ENCODE data around the gene ROBO2.

The ROBO2 gene

GRCh38 chr3:77059354-77059753, 19.5 kb downstream of the ROBO2 start:
- DNase-seq (ENCODE audit: low spot score) = no peak
- ChIA-PET POLR2A (ENCODE audit: low non-redundant PET) (no interaction called here), CTCF (no interaction called here)
- TF ChIP-seq CTCF (conservative IDR thresholded peaks at IDR 0.05; ENCODE audit: low read depth) = no peak
- no peak overlapping the region for H3K27ac ChIP-seq

GRCh38 chr3:77063423-77063822, 23.5 kb downstream of the ROBO2 start:
- TF ChIP-seq CTCF (conservative IDR thresholded peaks at IDR 0.05; ENCODE audit: low read depth) = no peak
- ChIA-PET CTCF (no interaction called here), POLR2A (ENCODE audit: low non-redundant PET) (no interaction called here)
- no peak for DNase-seq (ENCODE audit: low spot score)
- no peak overlapping the region for H3K27ac ChIP-seq

GRCh38 chr3:77065750-77066149, 25.9 kb downstream of the ROBO2 start:
- no peak for TF ChIP-seq CTCF (conservative IDR thresholded peaks at IDR 0.05; ENCODE audit: low read depth)
- CTCF ChIA-PET = no interaction called here
- no peak overlapping the region for H3K27ac ChIP-seq
- POLR2A ChIA-PET (ENCODE audit: low non-redundant PET) = no interaction called here
- DNase-seq (ENCODE audit: low spot score) = no peak

GRCh38 chr3:77066829-77067228, 26.9 kb downstream of the ROBO2 start:
- H3K27ac ChIP-seq = no peak overlapping the region
- DNase-seq (ENCODE audit: low spot score) = no peak
- ChIA-PET CTCF (no interaction called here), POLR2A (ENCODE audit: low non-redundant PET) (no interaction called here)
- TF ChIP-seq CTCF (conservative IDR thresholded peaks at IDR 0.05; ENCODE audit: low read depth) = no peak

- DNase-seq (ENCODE audit: low spot score) = no peak
- CTCF ChIA-PET = no interaction called here
- no peak for TF ChIP-seq CTCF (conservative IDR thresholded peaks at IDR 0.05; ENCODE audit: low read depth)
- no peak overlapping the region for H3K27ac ChIP-seq
- POLR2A ChIA-PET (ENCODE audit: low non-redundant PET) = no interaction called here
These were observed 28.9 kb downstream of the ROBO2 start for GRCh38 chr3:77068808-77069207.

- no peak for DNase-seq (ENCODE audit: low spot score)
- ChIA-PET POLR2A (ENCODE audit: low non-redundant PET) (no interaction called here), CTCF (interaction anchor here (0.6 to 0.7 kb wide), 2 partner anchors 119 to 205 kb away, joined by 4 read pairs; no protein-coding TSS in a partner anchor)
- H3K27ac ChIP-seq = no peak overlapping the region
- TF ChIP-seq CTCF (conservative IDR thresholded peaks at IDR 0.05; ENCODE audit: low read depth) = no peak
These were observed 31.5 kb downstream of the ROBO2 start for GRCh38 chr3:77071364-77071763.

- CTCF ChIA-PET = interaction anchor here (0.6 kb wide), 1 partner anchor 119 kb away, joined by 4 read pairs; no protein-coding TSS in a partner anchor
- TF ChIP-seq CTCF (conservative IDR thresholded peaks at IDR 0.05; ENCODE audit: low read depth) = no peak
- no peak for DNase-seq (ENCODE audit: low spot score)
- POLR2A ChIA-PET (ENCODE audit: low non-redundant PET) = no interaction called here
- H3K27ac ChIP-seq = no peak overlapping the region
These were observed 31.9 kb downstream of the ROBO2 start for GRCh38 chr3:77071809-77072208.
